Stomach (tissue), 4 donors: Measurements from ENCODE around the gene TMEM54.

Experiments
- POLR2A ChIP-seq, 4 donors: fragments of 450-650 bp; IDR thresholded peaks; one replicate each; pipeline ENCODE4 v1.6.1; 2016; ENCODE audit warnings: antibody characterized with exemption in 4 of 4, control low read depth in 2 of 4, mild to moderate bottlenecking in 1 of 4, moderate library complexity in 1 of 4
- POLR2AphosphoS5 ChIP-seq, 3 donors: sonication (generic); formaldehyde crosslinking; IDR thresholded peaks; one replicate each; pipeline ENCODE4 v1.6.1; 2016; ENCODE audit warnings: antibody characterized with exemption in 3 of 3
- TF ChIP-seq, protein P1 (sequence below), 7 experiments: fragments of 450-650 bp in 4 of 7; fragments of 200-600 bp in 3 of 7; sonication (generic) in 3 of 7; IDR thresholded peaks; one replicate each; pipeline ENCODE4 v1.5.1; 2016 to 2019; ENCODE audit warnings: antibody characterized with exemption in 7 of 7, control low read depth in 2 of 7, mild to moderate bottlenecking in 1 of 7

DNA sequence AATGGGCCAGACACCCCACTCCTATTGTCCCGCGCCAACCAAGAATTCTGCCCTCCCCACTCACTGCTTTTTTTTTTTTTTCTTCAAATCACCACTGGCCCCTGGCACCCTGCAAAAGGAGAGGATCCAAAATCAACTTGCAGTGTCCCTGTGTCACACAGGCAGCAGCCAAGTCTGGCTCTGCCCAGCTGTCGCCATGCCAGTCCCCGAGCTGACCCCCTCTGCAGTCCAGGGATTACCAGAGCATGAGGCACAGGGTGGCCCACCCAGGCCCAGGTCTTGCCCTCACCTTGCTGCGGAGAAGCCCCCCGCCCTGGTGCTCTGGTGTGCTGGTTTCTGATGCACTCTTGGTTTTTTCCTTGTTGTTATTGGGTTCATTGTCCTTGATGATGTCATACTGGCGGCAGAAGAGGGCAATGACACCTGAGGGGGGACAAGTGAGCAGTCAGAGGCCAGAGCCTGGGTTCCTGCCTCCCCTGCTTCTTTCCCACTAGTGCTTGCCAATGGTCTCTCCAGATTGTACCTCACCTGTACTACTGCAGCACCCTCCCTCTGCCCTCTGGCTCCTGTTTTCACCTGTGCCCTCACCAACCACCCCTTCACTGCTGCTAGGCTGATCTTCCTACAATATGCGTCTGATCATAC lies 36.7 kb downstream of the TMEM54 start:
- TF ChIP-seq, protein P1, sequence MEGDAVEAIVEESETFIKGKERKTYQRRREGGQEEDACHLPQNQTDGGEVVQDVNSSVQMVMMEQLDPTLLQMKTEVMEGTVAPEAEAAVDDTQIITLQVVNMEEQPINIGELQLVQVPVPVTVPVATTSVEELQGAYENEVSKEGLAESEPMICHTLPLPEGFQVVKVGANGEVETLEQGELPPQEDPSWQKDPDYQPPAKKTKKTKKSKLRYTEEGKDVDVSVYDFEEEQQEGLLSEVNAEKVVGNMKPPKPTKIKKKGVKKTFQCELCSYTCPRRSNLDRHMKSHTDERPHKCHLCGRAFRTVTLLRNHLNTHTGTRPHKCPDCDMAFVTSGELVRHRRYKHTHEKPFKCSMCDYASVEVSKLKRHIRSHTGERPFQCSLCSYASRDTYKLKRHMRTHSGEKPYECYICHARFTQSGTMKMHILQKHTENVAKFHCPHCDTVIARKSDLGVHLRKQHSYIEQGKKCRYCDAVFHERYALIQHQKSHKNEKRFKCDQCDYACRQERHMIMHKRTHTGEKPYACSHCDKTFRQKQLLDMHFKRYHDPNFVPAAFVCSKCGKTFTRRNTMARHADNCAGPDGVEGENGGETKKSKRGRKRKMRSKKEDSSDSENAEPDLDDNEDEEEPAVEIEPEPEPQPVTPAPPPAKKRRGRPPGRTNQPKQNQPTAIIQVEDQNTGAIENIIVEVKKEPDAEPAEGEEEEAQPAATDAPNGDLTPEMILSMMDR (IDR thresholded peaks at IDR 0.05), result no peak
- TF ChIP-seq POLR2AphosphoS5 (IDR thresholded peaks at IDR 0.05) (no peak), POLR2A (IDR thresholded peaks at IDR 0.05) (no peak)
